ENCODE results near the gene TMEM59L. TPM values are rescaled to one million over a fixed set of nuclear protein-coding genes. Genes with fewer than 3 reads are reported as not detected.
A peak's percentile ranks its signal among the peaks of the same experiment; 100 is the strongest.

Gene TMEM59L
- total and polyA plus RNA-seq, 2 of the 13 experiments (the other 11 are each of a cell fraction or from before 2014, with no cell fraction given) = 0.97 to 5.5 TPM

- no peak for TF ChIP-seq NRL (CRISPR knock-in tag; IDR thresholded peaks at IDR 0.05; ENCODE audit: borderline replicate concordance)
- no peak for TF ChIP-seq SNAPC4 (CRISPR knock-in tag; IDR thresholded peaks at IDR 0.05)
- TF ChIP-seq KDM5B (CRISPR knock-in tag; IDR thresholded peaks at IDR 0.05; ENCODE audit: borderline replicate concordance) = peak; percentile 64; the same call in 1 of the 2 replicates
- TF ChIP-seq ZBTB49 (CRISPR knock-in tag; IDR thresholded peaks at IDR 0.05; ENCODE audit: borderline replicate concordance) = no peak
- TF ChIP-seq JDP2 (CRISPR knock-in tag; IDR thresholded peaks at IDR 0.05; ENCODE audit: borderline replicate concordance) = no peak
- TF ChIP-seq ZMYM4 (CRISPR knock-in tag; IDR thresholded peaks at IDR 0.05) = no peak
- no peak for TF ChIP-seq MXD3 (CRISPR knock-in tag; IDR thresholded peaks at IDR 0.05)
- no peak for TF ChIP-seq RORA (CRISPR knock-in tag; IDR thresholded peaks at IDR 0.05)
- TF ChIP-seq IRF2 (CRISPR knock-in tag; IDR thresholded peaks at IDR 0.05) = no peak
- TF ChIP-seq KMT2A (CRISPR knock-in tag; IDR thresholded peaks at IDR 0.05) = no peak
- TF ChIP-seq TBX2 (CRISPR knock-in tag; IDR thresholded peaks at IDR 0.05; ENCODE audit: borderline replicate concordance) = 0 out of 2 replicates have a peak, but pooled peaks have one; percentile 18
- TF ChIP-seq ZNF329 (CRISPR knock-in tag; IDR thresholded peaks at IDR 0.05; ENCODE audit: low read depth) = no peak
- TF ChIP-seq NFKB2 (CRISPR knock-in tag; IDR thresholded peaks at IDR 0.05; ENCODE audit: borderline replicate concordance) = no peak
- no peak for TF ChIP-seq EEA1 (CRISPR knock-in tag; IDR thresholded peaks at IDR 0.05; ENCODE audit: borderline replicate concordance)
- TF ChIP-seq POLR2AphosphoS5 (IDR thresholded peaks at IDR 0.05; ENCODE audit: low read depth, low read length) = no peak
- TF ChIP-seq MTF1 (CRISPR knock-in tag; IDR thresholded peaks at IDR 0.05) = no peak
- TF ChIP-seq ZNF296 (CRISPR knock-in tag; conservative IDR thresholded peaks at IDR 0.05) = no peak
- TF ChIP-seq ZBTB7A (CRISPR knock-in tag; IDR thresholded peaks at IDR 0.05) = no peak
- TF ChIP-seq GATA4 (IDR thresholded peaks at IDR 0.05; ENCODE audit: borderline replicate concordance, low read depth) = no peak
- no peak for TF ChIP-seq ARHGAP35 (CRISPR knock-in tag; IDR thresholded peaks at IDR 0.05; ENCODE audit: borderline replicate concordance)
- TF ChIP-seq RFX1 (IDR thresholded peaks at IDR 0.05) = no peak
- TF ChIP-seq ZNF781 (CRISPR knock-in tag; IDR thresholded peaks at IDR 0.05; ENCODE audit: borderline replicate concordance, not compliant biosample characterization) = no peak
Measured at GRCh38 chr19:18607226-18608101, 5.2 kb upstream of the TMEM59L start (continued).
